ENCODE results near the gene TLR10.
"Not testable (repeated sequence)": the region's sequence is repeated elsewhere in the genome, so short reads cannot be mapped to it uniquely, and the experiment has no call there.

TLR10 gene

DNA sequence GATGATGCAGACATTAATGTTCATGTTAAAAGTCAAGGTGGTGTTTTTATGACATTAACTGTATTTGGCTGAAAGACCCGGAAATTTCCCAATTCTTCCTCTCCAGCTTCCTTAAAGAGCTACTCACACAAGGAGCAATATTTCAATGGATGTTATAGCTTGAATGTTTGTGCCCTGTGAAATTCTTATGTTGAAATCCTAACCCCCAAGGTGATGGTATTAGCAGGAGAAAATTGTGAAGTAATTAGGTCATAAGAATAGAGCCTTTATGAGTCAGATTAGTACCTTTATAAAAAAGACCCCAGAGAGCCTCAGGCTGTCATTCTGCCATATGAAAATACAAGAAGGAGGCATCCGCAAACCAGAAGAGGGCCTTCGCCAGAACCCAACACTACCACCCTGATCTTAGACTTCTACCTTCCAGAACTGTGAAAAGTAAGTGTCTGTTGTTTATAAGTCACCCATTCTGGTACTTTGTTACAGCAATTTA is 18.2 kb upstream of the TLR10 start:
- no peak for DNase-seq (ENCODE audit: low read depth, low spot score)

DNA sequence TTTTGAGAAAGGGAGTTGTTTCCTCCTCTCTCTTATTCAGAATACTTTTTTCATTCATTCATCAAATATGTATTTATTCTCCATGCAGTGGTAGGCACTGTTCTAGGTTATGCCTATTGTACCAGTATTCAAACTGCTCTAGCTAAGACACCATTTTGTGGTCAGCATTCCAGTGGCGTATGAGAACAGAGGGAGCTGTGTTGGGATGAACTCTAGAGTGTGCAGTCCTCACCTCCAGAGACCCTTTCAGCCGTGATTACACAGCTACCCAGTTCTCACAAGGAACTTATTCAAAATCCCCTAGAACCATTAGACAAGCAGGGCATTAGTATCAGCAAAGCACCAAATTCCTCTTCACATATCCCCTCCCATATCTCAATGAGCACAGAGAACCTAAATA is 17.6 kb upstream of the TLR10 start:
- DNase-seq (ENCODE audit: low read depth, low spot score), result no peak

DNA sequence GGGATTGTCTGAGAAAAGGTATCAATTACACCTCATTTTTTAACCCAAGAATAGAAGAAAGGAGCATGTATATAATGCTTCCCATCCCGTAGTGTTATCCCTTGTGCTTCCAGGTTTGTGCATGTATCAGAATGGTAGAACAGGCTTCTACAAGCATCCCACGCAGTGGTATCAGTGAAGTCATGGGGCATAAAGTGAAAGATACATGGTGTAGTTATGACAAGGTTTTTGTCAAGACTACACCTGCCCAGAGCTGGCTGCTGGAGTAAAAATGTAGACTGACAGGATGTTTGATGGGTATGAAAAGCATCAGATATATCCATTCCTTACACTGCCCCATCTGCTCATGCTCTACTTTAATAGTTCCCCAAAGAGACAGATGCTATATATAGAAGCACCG is 12.3 kb upstream of the TLR10 start:
- DNase-seq (ENCODE audit: low read depth, low spot score), result no peak

DNA sequence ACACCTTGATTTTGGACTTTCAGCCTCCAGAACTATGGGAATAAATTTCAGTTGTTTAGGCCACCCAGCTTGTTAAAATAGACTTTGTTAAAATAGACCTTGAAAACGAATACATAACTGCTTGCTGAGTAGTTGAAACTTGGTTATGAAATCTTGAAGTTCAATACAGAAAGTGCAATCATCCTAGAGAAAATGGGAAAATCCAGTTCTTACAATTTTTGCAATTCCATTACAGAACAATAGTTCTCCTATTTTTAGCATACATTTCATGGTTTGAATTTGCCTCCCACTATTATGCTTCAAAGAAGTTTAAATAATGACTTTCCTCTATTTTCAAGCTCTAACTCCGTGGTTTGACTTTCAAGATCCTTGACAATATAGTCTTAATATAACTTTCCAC is 11.3 kb upstream of the TLR10 start:
- no peak for DNase-seq (ENCODE audit: low read depth, low spot score)

DNA sequence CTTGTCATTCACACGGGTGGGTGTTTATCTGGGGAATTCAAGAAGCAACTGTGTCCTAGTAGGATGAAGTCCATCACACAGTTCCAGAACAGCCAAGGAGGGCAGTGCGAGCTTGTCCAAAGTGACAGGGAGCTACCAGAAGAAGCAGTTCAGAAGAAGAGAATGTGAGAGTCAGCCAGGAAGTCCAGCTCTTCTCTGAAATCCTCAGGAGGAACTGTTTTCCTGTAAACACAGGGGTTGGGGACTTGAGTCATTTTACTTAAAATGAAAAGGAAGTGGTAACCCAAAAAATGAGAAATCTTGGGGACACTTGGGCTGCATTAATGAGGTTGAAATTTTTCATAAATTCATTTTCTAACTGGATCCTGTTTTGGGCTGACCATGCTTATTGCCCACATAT is 8.2 kb upstream of the TLR10 start:
- DNase-seq (ENCODE audit: low read depth, low spot score), result no peak

DNA sequence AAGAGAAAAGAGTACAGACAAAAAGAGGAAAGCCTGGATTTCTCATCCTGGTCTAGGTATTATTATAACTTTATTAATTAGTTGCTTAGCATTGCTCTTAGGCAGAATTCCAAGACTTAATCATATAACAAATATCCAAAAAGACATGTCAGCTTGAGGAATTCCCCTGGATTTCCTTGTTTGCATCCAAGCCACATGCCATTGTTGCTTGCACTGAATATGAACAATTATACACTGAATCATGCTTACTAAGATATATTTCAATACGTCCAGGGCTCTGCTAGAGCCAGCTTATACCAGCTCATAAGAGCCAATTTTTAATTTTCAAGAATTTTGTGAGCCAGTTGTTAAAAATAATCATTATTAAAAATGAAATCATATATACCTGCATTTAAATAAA is 5.5 kb upstream of the TLR10 start:
- no peak for DNase-seq (ENCODE audit: low read depth, low spot score)

DNA sequence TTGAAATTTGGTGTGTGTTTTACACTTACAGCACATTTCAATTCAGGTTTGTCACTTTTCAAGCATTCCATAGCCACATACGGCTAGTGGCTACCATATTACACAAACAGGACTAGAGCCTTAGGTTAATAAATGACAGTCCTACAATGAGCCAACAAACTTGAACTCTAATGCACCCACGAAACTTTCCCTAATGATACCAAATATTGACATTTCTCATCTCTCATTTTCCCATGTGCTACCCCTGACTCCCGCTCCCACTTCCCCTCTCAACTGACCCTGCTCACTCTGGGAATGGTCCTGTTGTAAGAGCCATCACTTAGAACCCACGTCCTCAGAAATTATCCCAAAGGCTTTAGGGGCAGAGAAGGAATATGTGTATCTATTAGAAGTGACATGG is 4.9 kb upstream of the TLR10 start:
- no peak for DNase-seq (ENCODE audit: low read depth, low spot score)

DNA sequence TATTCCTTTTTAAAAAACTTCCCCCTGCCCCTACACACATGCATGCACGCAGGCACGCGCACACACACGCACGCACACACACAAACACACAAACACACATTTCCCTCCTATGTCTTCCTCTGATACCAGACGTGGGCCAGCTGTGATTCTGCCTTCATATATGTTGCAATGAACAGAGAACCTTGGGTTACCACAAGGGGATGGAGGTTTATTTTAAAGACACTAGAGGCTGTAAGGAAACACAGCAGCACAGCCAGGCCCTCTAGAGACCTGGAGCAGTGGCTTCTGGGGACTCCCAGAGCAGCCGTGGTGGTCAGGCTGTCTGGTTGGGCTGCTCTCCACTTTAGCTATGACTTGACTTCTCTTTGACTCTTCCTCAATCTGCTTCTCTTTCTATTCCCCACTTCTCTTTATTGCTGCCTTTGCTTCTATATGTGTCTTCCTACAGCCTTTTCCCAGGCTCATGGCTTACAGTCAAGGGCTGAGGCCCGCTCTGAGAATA is 3.2 kb upstream of the TLR10 start:
- no peak for DNase-seq (ENCODE audit: low read depth, low spot score)

DNA sequence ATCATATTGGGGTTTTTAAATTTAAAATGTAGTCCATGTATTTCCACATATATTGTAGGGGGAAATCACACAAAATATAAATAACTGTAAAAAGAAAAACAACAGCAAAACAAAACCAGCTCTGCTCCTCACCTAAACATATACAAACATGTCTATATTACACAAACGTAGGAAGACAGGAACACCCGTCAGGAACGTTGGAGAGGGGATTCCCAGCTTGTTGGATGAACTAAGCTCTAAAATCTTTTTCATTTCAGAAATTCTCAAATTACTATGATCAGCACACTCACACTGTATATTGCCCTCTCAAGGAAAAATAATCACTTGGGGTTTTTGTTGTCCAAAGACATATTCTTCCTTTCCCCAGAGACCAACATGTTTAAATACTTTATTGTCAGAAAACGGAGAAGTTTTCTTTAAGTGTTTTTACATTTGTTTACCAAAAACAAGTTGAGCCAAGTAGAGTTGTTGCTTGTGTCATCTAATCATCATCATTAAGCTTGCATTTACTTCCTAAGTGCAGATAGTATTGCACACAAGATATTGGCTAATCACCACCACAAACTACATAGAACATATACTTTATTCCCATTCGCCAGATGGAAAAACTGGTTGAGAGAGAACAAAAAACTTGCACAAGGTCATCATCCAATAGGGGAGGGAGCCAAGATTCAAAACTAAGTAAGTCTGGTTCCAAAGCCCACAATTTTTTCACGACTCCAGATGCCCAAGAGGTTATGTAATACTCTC is 2.4 kb upstream of the TLR10 start:
- DNase-seq (ENCODE audit: low read depth, low spot score), result no peak

DNA sequence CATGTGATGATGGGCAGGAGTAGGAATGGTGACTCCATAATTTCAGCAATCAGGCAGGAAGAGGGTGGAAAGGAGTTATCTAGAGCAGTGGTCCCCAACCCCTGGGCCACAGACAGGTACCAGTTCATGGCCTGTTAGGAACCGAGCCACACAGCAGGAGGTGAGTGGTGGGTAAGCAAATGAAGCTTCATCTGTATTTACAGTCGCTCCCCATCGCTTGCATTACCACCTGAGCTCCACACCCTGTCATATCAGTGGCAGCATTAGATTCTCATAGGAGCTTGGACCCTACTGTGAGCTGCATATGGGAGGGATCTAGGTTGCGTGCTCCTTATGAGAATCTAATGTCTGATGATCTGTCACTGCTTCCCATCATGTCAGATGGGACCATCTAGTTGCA is 1.4 kb upstream of the TLR10 start:
- DNase-seq (ENCODE audit: low read depth, low spot score), result no peak

DNA sequence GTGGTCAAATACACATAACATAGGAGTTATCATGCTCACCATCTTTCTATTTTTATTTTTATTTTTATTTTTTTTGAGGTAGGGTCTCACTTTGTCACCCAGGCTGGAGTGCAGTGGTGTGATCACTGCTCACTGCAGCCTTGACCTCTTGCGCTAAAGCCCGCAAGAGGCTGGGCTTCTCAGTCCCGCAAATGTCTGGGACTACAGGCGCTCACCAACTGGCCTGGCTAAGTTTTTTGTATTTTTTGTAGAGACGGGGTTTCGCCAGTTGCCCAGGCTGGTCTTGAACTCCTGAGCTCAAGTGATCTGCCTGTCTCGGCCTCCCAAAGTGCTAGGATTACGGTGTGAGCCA is 295 bp upstream of the TLR10 start:
- no peak for DNase-seq (ENCODE audit: low read depth, low spot score)

DNA sequence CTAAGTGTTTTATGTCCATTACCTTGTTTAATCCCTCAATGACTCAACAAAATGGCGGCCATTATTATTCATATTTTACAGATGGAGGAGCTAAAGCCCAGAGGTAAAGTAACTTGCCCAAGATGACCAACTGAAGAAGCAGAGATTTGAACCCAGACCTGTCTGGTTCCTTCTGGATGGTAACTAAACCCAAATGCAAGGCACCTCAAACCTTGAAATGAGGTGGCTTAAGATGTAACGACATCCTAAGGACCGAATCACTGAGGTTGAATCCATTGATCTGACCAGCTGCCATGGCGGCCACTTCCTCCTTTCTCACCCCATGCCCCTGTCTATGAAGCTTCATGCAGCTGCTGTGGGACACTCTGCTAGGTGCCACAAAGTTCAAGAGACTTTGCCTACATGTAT is 932 bp downstream of the TLR10 start:
- DNase-seq (ENCODE audit: low read depth, low spot score), result no peak

DNA sequence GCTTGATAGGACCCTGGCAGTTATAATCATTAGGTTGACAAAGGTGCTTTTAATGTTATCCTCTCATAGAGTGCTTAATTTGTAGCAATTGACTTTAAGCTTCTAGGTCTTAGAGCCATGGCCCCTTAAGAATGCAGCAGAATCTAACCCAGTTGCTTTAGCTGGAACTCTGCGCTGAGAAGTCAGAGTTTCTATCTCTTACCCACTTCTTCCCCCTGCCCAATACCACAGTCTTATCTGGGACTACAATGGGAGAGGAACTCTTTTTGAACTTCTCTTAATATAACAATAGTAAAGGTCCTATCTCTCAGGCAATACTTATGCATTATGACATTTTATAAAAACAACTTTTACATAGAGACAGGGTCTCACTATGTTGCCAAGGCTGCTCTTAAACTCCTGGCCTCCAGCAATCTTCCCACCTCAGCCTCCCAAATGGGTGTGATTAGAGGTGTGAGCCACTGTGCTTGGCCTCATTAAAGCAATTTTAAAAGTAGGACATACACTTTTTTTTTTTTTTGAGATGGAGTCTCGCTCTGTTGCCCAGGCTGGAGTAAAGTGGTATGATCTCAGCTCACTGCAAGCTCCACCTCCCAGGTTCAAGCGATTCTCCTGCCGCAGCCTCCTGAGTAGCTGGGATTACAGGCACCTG is 1.8 kb downstream of the TLR10 start:
- no peak for DNase-seq (ENCODE audit: low read depth, low spot score)

DNA sequence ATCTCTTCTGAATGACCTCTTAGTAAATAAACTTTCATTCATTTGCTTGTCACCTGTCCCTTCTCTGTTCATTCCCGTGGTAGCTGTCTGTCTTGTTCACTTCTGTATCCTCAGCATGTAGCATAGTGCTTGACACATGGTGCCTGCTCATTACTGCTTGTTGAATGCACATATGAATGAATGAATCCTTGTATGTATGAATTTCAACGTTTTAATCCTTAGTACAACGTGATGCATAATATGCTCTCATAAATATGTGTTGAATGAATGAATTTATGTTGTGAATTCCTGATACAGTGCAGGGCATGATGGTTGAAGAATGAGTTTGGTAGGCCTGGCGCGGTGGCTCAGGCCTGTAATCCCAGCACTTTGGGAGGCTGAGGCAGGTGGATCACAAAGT is 3.0 kb downstream of the TLR10 start:
- no peak for DNase-seq (ENCODE audit: low read depth, low spot score)

DNA sequence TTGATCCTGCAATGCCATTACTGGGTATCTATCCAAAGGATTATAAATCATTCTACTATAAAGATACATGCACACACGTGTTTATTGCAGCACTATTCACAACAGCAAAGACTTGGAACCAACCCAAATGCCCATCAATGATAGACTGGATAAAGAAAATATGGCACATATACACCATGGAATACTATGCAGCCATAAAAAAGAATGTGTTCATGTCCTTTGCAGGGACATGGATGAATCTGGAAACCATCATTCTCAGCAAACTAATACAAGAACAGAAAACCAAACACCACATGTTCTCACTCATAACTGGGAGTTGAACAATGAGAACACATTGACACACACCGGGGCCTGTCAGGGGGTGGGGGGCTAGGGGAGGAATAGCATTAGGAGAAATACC is 4.9 kb downstream of the TLR10 start:
- DNase-seq (ENCODE audit: low read depth, low spot score), result not testable (repeated sequence)

DNA sequence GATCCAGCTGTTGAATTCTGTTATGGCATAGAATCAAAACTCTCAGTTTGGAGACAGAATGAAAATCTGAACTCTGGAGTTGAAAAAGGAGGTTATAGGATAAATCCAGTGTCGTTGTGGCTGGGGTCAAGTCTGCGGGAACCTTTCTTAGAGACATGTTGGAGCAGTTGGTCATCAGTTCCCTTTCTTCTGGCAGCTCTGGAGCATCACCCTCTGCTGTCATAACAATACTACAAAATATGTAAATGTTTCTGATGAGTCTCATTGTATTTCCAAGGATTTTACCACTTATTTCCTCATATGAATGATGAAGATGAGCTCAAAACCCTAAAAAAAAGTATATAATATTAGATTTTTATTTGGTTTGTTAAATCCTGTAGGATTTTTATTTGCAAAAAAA is 7.5 kb downstream of the TLR10 start:
- no peak for DNase-seq (ENCODE audit: low read depth, low spot score)

DNA sequence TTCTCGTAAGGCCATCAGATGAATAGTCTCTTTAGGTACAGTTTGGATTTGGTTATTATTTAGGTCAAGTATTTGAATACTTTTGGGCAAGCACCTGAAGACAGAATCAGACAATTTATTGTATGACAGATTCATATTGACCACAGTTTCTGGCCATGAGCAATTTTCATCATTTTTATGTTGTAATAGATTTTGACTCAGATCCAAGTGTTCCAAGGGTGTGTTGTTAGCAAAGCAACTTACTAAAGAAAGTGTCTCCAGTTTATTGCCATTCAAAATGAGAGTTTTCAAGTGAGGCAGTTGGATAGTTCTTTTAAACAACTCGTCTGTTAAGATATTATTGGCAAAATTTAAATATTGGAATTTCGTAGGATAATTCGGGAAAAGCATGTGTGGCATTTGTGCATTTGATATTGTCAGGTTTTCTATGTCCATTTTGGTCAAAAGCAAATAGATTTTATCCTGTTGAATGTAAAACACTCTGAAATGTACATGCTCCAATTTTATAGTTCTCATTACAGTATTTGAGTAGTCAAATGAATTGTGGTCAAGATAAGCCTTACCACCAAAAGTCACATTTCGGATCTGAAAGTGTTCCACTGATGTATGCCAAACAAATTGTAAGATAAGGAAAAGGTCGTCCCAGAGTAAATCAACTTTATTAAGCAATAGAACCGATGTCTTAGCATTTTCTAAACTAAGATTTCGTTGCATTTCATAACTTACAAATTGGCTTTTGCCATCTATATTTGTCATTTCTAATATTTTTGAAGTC is 8.4 kb downstream of the TLR10 start:
- DNase-seq (ENCODE audit: low read depth, low spot score), result no peak

DNA sequence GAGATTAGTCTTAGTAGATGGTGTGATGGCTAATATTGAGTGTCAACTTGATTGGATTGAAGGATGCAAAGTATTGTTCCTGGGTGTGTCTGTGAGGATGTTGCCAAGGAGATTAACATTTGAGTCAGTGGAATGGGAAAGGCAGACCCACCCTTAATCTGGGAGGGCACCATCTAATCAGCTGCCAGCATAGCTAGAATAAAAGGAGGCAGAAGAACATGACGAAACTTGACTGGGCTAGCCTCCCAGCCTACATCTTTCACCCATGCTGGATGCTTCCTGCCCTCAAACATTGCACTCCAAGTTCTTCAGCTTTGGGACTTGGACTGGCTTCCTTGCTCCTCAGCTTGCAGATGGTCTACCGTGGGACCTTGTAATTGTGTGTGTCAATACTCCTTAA is 12.5 kb downstream of the TLR10 start:
- DNase-seq (ENCODE audit: low read depth, low spot score), result not testable (repeated sequence)

DNA sequence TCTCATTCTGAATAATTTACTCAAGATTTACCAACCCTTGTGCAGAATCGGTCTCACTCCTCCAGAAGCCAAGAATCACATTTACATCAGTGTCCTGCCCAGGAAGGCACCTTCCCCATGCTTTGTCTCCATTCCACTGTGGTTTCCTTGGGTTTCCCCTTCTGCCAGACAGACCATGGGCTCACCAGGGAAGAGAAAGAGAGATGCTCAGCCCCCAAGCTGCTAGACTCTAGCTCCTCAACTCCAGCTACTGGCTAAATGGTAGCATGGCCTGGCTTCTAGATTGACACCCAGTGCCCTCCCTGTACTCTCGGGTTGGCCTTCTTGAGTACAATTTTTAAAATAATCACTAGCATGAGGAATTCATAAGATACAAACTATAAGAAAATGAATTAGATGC is 12.9 kb downstream of the TLR10 start:
- DNase-seq (ENCODE audit: low read depth, low spot score), result no peak

DNA sequence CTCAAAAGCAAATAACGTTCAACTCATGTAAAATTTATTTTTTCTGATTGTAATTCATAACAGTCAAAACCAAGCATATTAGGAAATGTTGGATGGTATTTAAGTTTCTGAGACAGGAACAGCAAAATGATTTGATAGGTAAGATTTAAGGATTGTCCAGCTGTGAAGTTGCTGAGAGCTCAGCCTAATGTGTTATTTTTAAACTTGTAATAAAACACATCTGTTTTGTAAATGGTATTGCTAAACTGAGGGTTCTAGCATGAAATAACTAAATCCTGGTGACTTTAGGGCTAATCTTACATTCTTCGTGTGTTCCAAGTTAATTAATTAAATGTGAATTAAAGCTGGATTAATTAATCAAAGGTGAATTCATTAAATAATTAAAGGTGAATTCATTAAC is 13.3 kb downstream of the TLR10 start:
- no peak for DNase-seq (ENCODE audit: low read depth, low spot score)

DNA sequence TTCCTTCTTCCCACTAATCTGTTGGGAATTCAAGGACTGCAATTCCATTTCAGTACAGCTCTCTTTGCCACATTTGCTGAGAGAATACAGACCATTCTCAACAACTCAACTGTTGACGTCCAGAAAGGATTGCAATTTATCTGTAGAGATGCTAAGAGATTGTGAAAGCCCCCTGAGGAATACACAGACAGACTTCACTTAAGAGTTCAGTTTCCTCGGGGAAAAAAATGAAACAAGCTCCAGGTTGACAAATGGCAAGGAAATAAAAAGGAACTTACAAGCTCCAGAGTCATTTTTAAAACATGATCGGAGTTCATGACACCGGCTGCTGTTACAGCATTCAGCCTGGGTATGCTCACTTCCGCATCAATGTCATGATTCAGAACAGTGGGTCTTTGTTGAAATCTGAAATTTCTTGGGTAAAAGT is 13.8 kb downstream of the TLR10 start:
- DNase-seq (ENCODE audit: low read depth, low spot score), result no peak

DNA sequence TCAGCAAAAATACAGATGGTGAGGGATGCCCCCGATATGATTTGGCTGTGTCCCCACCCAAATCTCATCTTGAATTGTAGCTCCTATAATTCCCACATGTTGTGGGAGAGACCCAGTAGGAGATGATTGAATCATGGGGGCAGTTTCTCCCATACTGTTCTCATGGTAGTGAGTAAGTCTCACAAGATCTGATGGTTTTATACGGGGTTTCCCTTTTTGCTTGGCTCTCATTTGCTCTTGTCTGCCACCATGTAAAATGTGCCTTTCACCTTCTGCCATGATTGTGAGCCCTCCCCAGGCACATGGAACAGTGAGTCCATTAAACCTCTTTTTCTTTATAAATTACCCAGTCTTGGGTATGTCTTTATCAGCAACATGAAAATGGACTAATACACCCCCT is 15.8 kb downstream of the TLR10 start:
- not testable (repeated sequence) for DNase-seq (ENCODE audit: low read depth, low spot score)

DNA sequence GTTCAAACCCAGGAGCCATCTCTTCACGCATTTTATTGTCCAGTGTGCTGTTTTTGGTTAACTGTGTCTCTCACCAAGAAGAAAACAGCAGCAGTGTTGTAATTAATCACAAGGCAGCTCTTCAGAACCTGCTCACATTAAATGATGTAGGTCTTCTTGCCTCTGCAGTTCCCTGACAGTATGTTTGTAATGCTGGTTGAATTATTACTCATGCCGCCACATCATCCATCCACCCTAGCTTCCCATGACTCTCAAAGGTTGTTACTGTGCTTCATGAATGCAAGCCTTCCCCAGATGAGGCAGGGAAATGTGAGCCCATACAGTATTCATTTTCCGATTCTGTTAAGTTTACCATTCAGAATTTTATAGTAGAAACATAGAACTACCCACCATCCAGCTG is 17.4 kb downstream of the TLR10 start:
- no peak for DNase-seq (ENCODE audit: low read depth, low spot score)

Data from iPS DF 19.7 (cell line).